Rectal smooth muscle tissue (tissue), 1 donor: ENCODE results near the gene UNC5C.

ENCODE experiments used
- H3K27ac ChIP-seq: one replicate; pipeline ENCODE4 v1.7.0; 2013; ENCODE audit warnings: low read depth, low read length, inconsistent platforms
- H3K27me3 ChIP-seq: one replicate; pipeline ENCODE4 v1.7.0; 2013; ENCODE audit warnings: low read length; ENCODE audit not compliant: control insufficient read depth, insufficient read depth
- H3K36me3 ChIP-seq: one replicate; pipeline ENCODE4 v1.7.0; 2013; ENCODE audit warnings: low read length; ENCODE audit not compliant: control insufficient read depth, insufficient read depth
- H3K4me1 ChIP-seq: one replicate; pipeline ENCODE4 v1.7.0; 2013; ENCODE audit warnings: low read length; ENCODE audit not compliant: control insufficient read depth, insufficient read depth
- H3K4me3 ChIP-seq: one replicate; pipeline ENCODE4 v1.7.0; 2013; ENCODE audit warnings: low read length
- H3K9ac ChIP-seq: one replicate; pipeline ENCODE4 v1.7.0; 2013; ENCODE audit warnings: low read length

UNC5C gene

DNA sequence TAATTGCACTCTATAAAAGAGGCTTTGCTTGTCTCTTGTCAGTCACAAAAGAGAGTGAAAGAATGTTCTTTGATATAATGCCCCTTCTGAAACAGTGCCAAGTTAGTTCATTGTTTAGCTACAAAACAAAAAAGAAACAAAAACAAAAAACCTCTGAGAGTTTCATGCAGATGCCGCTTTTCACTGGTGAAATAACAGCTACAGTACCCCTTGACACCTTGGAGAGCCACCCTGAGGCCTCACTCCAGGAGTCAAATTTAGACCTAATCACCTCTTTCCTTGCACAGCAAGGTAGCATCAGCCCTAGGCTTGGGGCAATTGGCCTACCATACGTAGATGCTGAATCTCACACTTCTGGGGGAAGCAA, 185.2 kb downstream of the UNC5C start:
- H3K9ac ChIP-seq, result no peak overlapping the region
- no peak overlapping the region for H3K4me3 ChIP-seq
- no peak overlapping the region for H3K27ac ChIP-seq
- H3K4me1 ChIP-seq, result no peaks in the 10 kb centered on the region
- H3K36me3 ChIP-seq, result no peaks in the 10 kb centered on the region
- no peaks in the 10 kb centered on the region for H3K27me3 ChIP-seq

DNA sequence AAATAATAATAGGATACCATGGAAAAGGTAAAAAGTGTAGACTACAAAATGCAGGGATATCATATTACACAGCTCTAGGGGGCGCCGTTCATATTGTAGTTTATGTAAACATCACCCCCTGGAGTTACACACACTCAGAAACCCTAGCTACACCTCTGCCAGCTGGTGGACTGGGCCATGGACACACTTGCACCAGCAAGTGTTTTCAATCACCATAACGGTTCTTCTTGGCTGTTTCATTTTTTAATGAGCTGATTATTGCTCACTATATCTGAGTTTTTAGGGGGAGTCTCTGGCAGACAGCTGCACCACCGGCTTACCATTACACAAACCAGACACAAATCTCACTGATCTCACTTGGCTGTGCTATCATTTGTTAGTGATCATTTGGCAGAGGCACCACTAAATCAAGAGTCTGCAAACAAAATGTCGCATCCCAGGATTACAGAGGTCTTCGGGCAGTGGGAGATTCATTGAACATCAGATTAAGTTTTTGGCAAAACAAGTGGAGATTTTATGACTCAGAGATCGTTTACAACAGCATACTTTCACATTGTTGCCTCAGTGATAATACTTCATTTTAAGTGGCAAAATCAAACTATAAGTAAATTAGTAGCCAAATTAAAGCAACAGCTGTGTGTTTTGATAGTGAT, 185.7 kb downstream of the UNC5C start:
- Histone ChIP-seq H3K9ac (no peak overlapping the region), H3K36me3 (no peaks in the 10 kb centered on the region), H3K27me3 (no peaks in the 10 kb centered on the region), H3K4me3 (no peak overlapping the region), H3K4me1 (no peaks in the 10 kb centered on the region), H3K27ac (no peak overlapping the region)

DNA sequence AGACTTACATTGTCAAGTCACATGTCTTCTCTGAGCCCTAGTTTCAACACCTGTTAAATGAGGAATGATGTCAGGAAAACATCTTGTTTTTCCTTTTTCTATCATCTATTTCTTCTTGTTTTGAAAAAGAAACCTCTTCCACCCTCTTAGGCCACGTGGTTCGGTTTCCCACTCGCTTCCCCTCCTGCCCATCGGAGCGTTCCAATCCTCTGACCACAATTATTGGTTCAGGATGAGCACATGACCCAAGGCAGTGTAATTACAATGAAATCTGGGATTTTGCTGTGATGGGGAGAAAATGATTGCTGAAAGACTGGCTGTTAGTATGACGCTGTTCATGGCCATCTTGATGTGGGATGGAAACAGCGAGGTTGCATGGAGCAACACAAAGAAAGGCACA, 186.7 kb downstream of the UNC5C start:
- Histone ChIP-seq H3K36me3 (no peaks in the 10 kb centered on the region), H3K4me3 (no peak overlapping the region), H3K4me1 (no peaks in the 10 kb centered on the region), H3K27ac (no peak overlapping the region), H3K9ac (no peak overlapping the region), H3K27me3 (no peaks in the 10 kb centered on the region)

DNA sequence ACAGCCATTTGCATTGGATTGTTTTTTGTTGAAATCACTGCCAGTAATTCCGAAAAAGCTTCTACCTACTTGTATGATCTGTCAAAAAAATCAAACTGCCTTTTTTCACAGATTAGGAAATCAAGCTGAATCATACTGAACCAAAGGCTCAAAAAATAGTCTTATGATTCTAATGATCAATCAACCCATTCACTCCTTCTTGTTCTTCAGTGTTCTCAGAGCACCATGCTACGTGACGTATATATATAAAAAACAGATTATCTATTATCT, 187.1 kb downstream of the UNC5C start:
- Histone ChIP-seq H3K9ac (no peak overlapping the region), H3K4me1 (no peaks in the 10 kb centered on the region), H3K36me3 (no peaks in the 10 kb centered on the region), H3K27ac (no peak overlapping the region), H3K27me3 (no peaks in the 10 kb centered on the region), H3K4me3 (no peak overlapping the region)

DNA sequence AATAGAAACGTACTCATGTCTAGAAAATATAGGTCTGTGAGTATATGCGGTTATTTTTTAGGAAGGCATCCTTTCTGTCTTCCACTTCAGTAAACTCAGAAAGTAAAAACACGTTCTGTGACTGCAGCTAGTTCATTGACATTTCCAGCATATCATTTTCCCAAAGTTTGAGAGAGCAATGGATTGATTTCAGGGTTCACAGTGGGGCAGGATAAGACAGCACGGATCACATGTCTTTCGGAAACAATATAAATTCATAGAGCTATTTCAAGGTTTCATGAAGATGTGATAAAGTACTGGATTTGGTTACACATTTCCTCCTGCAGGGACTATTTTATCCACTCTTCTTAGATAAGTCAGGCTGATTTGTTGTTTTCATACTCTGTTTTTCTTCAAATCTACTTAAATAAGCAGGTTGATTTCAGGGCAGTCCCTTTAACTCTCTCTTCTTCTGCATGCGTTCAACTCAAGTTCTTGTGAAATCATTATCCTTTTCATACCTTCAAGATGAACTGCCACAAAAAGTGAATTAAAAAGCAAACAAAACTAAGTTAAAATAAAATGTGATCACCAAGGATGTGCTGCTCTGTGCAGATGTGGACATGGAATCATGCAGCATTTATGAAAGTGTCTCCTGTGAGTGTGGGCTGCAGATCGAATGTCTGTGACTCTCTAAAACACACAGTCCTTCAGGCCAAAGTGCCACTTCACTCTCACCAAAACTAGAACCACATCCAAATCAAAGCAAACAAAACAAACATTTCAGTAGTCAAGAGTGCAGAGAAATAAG, 187.7 kb downstream of the UNC5C start:
- no peak overlapping the region for H3K4me3 ChIP-seq
- no peaks in the 10 kb centered on the region for H3K4me1 ChIP-seq
- no peaks in the 10 kb centered on the region for H3K27me3 ChIP-seq
- H3K36me3 ChIP-seq, result no peaks in the 10 kb centered on the region
- no peak overlapping the region for H3K27ac ChIP-seq
- H3K9ac ChIP-seq, result no peak overlapping the region

DNA sequence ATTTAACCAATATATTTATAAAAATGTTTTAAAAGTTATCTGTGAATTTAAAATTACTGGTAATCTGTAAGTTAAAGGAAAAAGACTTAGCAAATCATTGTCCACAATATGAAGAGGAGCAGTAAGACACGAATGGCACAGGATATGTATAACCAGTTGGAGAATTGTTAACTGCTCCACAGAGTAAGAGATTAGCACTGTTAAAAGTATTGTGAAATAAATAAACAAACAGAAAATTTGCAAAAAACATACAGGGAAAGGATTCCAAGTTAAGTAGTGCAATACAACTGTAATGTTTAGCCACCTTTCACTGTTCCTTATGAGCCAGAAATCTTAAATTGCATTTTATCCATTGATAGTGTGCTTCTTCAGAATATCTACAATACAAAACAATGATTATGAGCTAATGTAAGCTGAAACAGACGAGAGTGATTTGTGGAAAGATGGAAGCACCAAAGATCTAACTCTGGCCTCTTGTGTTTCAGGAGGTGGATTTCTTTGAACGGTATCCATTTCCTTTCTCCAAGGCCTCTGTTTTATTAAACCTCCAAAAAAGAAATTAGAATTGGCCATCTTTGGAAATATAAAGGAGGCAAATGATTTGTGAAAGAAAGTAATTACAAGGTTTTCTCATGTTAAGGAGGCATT, 188.4 kb downstream of the UNC5C start:
- Histone ChIP-seq H3K36me3 (no peaks in the 10 kb centered on the region), H3K4me1 (no peaks in the 10 kb centered on the region), H3K27me3 (no peaks in the 10 kb centered on the region), H3K9ac (no peak overlapping the region), H3K27ac (no peak overlapping the region), H3K4me3 (no peak overlapping the region)

DNA sequence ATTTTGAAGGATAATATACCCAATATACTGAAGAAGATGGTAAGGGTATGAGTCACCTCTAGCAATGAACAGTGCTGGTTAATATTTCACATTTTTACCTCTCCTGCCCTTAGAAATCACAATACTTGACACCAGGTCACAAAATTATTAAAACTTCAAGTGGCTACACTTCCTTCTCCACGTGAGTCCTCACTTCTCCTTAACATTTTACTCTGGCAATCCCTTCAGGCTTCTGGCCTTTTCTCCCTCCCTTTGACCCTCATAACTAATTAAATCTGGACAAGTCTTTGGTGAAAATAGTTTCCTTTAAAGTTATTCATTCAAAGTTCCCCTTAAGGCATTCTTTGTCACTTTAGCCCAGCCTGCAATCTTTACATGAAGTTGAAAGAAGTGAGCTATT, 190.4 kb downstream of the UNC5C start:
- Histone ChIP-seq H3K27ac (no peak overlapping the region), H3K4me3 (no peak overlapping the region), H3K4me1 (no peaks in the 10 kb centered on the region), H3K9ac (no peak overlapping the region), H3K36me3 (no peaks in the 10 kb centered on the region), H3K27me3 (no peaks in the 10 kb centered on the region)

DNA sequence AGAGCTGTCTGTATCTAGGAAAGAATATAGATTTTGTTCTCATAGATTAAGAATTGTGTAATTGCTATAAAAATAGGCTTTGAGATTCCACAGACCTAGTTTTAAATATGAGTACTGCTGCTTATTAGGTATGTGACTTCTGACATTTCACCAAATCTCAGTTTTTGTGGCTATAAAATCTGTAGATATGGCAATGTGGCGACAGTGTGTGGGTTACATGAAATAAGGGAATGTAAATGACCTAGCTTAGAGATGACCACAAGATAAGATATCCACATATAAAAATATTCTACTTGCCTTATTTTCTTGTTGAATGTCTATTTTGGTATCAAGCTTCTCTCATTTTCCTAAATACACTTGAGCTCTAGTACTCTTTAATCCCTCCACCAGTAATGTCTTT, 193.8 kb downstream of the UNC5C start:
- Histone ChIP-seq H3K4me1 (no peaks in the 10 kb centered on the region), H3K27me3 (no peaks in the 10 kb centered on the region), H3K4me3 (no peak overlapping the region), H3K36me3 (no peaks in the 10 kb centered on the region), H3K27ac (no peak overlapping the region), H3K9ac (no peak overlapping the region)

DNA sequence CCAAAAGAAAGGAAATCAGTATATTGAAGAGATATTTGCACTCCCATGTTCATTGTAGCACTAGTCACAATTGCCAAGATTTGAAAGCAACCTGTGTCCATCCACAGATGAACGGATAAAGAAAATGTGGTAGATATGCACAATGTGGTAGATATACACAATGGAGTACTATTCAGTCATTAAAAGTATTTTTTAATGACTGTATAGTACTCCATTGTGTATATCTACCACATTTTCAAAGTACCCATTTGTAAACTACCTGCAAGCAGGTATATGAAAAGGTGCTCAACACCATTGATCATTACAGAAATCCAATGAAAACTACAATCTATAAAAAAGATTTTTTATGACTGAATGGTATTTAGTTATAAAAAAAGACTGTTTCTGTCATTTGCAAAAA, 200.4 kb downstream of the UNC5C start:
- Histone ChIP-seq H3K9ac (no peak overlapping the region), H3K27me3 (no peaks in the 10 kb centered on the region), H3K27ac (no peak overlapping the region), H3K36me3 (no peaks in the 10 kb centered on the region), H3K4me1 (no peaks in the 10 kb centered on the region), H3K4me3 (no peak overlapping the region)

DNA sequence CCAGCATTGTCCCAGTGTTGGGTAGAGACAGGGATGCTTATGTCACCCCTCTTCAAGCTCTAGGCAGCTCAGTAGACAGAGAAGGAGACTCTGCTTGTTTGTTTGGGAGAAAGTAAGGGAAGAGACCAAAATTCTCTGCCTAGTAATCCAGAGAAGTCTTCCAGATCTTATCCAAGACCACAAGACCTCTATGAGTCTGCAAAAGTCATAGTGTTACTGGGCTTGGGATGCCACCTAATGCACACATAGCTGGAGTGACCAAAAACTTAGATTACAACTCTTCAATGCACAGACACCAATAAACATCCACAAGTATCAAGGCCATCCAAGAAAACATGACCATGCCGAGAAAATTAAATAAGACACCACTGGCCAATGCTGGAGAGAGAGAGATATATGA, 205.5 kb downstream of the UNC5C start:
- Histone ChIP-seq H3K27ac (no peak overlapping the region), H3K4me3 (no peak overlapping the region), H3K27me3 (no peaks in the 10 kb centered on the region), H3K4me1 (no peaks in the 10 kb centered on the region), H3K36me3 (no peaks in the 10 kb centered on the region), H3K9ac (no peak overlapping the region)

DNA sequence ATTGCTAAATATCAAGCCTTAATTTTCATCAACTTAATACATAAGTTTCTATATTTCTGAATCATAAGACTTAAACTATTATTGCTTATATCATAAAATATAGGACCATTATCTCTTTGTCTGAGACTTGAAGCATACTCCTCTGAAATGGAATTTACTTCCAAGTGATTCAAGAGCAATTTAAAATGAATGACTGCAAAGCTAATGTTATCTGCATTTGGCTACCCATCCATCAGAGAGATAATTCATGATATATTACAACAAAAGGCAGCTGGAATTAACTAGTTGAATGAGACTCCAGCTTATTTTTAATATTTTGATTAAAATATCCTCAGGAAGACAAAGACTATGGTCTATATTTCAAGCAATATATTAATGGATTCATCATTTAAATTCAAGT, 208.6 kb downstream of the UNC5C start:
- H3K4me1 ChIP-seq, result no peaks in the 10 kb centered on the region
- no peaks in the 10 kb centered on the region for H3K36me3 ChIP-seq
- H3K27ac ChIP-seq, result no peak overlapping the region
- no peak overlapping the region for H3K9ac ChIP-seq
- no peak overlapping the region for H3K4me3 ChIP-seq
- no peaks in the 10 kb centered on the region for H3K27me3 ChIP-seq

DNA sequence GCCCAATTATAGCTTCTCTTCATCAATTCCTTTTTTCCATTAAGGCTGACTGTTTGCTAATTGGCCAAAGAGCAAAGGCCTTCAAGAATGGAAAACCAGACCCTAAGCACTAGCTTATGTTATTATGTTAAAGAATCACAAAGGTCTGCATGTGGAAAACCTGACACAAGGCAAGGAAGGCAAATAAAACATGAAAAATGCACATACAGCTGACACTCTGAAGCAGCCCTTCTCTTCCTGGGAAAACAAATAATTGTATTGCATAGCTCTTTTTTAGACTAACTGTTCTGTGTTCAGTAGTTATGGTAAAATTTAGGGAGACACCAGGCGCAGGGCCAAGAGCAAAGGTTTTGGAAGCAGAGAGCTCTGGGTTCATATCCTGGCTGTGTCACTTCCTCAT, 223.1 kb downstream of the UNC5C start:
- Histone ChIP-seq H3K4me3 (no peak overlapping the region), H3K4me1 (no peaks in the 10 kb centered on the region), H3K27me3 (no peaks in the 10 kb centered on the region), H3K36me3 (no peaks in the 10 kb centered on the region), H3K27ac (no peak overlapping the region), H3K9ac (no peak overlapping the region)

DNA sequence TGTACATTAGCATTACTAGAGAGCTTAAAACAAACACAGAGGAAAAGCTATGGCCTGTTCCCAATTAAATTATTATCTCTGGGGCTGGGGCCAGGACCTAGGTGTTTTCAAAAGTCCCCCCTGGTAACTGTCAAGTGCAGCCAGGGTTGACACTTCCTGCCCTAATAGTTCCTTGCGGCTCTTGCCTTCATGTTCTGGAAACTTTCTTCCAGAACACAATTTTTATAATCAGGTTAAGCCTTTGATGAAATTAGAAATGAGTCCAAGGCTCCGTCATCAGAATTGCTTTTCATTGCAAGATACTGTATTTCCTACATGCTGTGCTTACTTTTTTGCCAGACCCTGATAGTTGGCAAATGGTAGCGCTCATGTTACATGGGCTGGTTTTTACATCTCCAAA, 229.6 kb downstream of the UNC5C start:
- no peak overlapping the region for H3K27ac ChIP-seq

More for the DNA sequence above, 229.6 kb downstream of the UNC5C start:
- Histone ChIP-seq H3K4me3 (no peak overlapping the region), H3K4me1 (no peaks in the 10 kb centered on the region), H3K9ac (no peak overlapping the region), H3K36me3 (no peaks in the 10 kb centered on the region), H3K27me3 (no peaks in the 10 kb centered on the region)
